VCaP (cell line): ENCODE measurements around the gene FCRLB.

Experiments used
- H3K27ac ChIP-seq: fragments of 450-650 bp; 2 replicates; pipeline ENCODE4 v1.5.1; 2017
- CTCF ChIP-seq: fragments of 450-650 bp; conservative IDR thresholded peaks from 2 replicates; pipeline ENCODE4 v1.5.1; 2017; ENCODE audit warnings: mild to moderate bottlenecking, moderate library complexity

FCRLB gene

DNA sequence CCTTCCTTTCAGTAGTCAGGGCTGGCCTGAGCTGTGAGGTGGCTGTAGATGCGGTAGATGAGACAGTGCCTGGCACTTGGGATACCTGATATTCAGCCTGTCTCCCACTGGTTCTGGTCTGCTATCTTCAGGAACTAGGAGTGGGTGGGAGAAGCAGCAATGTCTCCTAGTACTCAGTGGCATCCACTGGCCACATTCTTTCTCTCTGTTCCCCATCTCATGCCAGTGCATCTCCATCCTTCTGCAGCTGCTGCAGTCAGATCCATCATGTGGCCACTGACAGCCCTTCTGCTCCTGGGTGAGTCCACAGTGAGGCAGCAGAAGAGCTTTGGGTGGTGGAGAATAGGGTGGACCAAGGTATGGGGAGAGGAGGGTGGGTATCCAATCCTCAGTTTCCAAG, 1.1 kb downstream of the FCRLB start:
- H3K27ac ChIP-seq: no peak overlapping the region
- no peak for TF ChIP-seq CTCF

GRCh38 chr1:161723459-161724141, 2.3 kb downstream of the FCRLB start:
- H3K27ac ChIP-seq: peak overlapping the region; percentile 32
- no peak for TF ChIP-seq CTCF

GRCh38 chr1:161725258-161725907, 4.0 kb downstream of the FCRLB start:
- peak overlapping the region; percentile 70 for H3K27ac ChIP-seq

GRCh38 chr1:161725908-161726472, 4.6 kb downstream of the FCRLB start:
- TF ChIP-seq CTCF: peak; percentile 5; the same call in 1 of the 2 replicates
- peak overlapping the region; percentile 70 for H3K27ac ChIP-seq

DNA sequence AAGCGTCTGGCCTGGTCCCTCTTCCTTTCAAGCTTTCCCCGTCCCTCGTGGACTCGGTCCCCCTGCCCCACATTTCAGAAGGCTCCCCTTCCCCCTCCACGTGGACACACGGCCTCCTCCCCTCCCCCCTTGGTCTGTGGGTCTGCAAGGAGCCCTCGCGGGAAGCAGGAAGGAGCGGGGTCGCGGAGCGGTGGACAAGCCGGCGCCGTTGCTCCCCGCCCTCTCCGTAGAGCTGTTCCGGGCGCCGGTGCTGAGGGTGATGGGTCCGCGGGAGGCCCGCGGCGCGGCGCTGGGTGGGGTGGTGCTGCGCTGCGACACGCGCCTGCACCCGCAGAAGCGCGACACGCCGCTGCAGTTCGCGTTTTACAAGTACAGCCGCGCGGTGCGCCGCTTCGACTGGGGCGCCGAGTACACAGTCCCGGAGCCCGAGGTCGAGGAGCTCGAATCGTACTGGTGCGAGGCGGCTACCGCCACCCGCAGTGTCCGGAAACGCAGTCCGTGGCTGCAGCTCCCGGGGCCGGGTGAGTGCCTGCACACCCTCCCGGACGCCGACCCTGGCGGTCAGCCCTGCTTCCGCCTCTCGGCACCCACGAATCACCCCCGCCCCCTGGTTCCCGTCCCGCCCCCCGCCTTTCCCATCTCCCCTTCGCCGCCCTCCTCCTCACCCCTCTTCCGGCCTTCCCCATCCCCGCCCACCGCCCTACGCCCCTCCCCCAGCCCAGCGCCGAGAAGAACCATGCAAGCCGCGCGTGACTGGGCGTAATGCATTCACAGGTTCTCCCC, 5.3 kb downstream of the FCRLB start:
- TF ChIP-seq CTCF: no peak
- peak overlapping the region; percentile 70 for H3K27ac ChIP-seq

DNA sequence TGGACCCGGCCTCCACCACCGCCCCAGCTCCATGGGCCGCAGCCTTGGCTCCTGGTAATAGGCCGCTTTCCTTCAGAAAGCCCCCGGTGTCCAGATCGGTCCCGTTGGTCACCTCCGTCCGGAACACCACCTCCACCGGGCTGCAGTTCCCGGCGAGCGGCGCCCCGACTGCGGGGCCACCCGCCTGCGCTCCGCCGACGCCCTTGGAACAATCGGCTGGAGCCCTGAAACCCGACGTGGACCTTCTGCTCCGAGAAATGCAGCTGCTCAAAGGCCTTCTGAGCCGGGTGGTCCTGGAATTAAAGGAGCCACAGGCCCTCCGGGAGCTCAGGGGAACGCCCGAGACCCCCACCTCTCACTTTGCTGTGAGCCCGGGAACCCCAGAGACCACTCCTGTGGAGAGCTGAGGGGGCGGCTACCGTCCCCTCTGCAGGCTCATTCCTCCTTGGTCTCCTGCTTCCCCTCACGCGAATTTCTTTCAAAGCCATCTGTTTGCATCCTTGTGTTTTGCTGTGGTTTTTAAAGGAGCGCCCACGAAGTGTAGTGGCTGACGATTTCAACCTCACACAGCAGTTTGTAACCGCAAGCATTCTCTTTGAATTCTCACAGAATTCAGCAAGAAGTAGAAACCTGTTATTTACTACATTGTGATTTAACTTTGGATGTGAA, 6.0 kb downstream of the FCRLB start:
- H3K27ac ChIP-seq: peak overlapping the region; percentile 70

More for the DNA sequence above, 6.0 kb downstream of the FCRLB start:
- no peak for TF ChIP-seq CTCF
